HL-60/S4 treated with retinoic acid at 250 ng/mL for 4 days and 3 days (cell line): Measurements from ENCODE around the gene TASOR2.

ENCODE experiments used
- in situ Hi-C: fragments of 300-500 bp; cut with MboI; formaldehyde crosslinking; loops from 2 replicates; pipeline ENCODE4 v1.7.0; 2022; ENCODE audit warnings: low sequenced_read_pairs

Gene TASOR2, protein sequence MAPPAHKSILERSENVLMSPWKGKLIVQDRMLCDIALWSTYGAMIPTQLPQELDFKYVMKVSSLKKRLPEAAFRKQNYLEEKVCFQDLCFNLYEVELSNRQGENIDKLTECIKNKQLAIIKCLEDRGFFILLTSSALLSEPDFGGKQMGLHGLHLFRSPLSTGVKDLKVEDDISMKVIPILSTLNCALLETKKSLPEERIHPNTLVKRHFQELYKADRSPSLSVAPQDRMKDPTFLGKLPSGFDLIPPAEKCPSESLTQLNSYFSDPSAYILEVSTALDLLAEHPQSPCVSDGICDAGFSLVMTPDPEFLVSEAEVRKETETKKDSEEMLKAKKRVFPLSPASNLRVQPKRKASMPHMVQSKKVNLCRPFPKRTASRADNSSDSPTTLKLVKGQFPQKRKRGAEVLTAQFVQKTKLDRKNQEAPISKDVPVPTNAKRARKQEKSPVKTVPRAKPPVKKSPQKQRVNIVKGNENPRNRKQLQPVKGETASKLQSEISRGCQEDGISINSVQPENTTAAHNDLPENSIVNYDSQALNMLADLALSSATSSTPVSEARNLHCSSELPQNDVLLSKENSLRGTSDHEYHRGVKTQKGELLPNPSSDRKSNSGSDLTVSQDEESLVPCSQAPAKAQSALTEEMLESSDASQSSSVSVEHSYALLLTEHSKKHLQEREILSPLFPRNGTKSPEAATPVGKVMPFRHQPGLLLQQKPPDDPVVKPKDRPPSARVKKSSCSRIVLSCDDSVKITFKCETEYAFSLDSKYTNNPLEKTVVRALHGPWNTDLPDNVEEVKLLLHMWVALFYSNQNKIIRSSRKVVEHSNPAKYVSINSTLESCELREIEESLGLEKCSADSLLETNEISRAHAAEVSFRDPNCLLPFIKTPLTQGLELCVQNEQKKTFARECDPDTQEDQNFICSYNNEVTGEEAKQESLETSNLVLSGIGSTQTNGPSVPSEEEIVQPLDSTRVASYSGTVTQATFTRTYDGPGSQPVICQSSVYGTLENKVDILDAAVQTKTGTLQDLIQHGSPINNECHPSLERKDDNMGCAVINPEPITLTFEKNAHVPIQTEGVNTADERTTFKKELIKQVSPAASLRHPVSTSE (N-terminal part only)

DNA sequence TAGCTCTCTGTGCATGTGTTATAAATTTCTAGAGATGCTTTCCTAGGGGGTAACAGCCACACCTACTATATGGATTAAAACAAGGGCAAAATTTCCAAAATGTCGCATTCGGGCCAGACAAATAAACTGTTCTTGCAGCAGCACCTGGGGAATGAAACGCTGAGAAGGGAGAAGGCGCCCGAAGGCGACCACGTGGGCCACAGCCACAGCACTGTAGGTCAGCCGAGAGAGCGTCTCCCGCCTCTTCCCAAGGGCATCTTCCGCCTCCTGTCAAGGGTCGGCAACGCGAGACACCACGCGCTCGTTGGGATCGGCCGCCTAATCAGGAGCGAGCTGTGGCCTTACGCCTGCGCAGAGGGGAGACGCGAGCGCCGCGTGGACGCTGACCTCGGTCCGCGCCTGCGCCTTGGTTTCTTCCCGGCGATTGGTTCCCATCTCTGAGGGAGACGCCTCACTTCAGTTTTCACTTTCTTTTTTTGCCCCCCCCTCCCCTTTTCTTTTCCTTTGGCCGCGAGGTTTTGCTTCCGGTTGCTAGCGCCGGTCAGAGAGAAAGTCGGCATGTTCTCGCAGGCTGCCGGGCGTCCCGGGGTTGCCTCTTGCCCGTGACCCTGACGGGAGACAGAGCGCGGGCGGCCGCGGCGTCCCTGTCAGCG lies at the start of gene TASOR2:
Gene TASOR2 (plus strand): TSS at position 521 of the 653 bp plus-strand sequence. CDS start 35,805 bp downstream, outside the sequence.
- in situ Hi-C loops = no loop called here

DNA sequence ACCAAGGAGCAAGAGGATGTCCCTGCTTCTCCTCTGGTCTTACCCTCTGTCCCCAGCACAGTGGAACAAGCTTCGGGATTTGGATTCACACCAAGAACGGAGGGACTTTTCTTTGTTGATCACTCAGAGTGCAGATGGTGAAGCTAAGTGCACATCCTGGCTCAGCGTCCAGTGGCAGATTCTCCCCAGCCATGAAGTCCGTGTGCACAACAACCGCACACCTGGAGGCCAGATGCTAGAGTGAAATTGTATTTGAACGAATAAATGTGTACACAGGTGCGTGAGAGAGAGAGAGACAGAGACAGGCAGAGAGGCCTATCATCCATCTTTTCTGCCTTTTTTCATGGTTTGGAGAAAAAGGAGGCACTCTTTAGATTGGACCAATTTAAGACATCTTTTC lies 49.7 kb upstream of the TASOR2 start:
- in situ Hi-C loops = no loop called here

DNA sequence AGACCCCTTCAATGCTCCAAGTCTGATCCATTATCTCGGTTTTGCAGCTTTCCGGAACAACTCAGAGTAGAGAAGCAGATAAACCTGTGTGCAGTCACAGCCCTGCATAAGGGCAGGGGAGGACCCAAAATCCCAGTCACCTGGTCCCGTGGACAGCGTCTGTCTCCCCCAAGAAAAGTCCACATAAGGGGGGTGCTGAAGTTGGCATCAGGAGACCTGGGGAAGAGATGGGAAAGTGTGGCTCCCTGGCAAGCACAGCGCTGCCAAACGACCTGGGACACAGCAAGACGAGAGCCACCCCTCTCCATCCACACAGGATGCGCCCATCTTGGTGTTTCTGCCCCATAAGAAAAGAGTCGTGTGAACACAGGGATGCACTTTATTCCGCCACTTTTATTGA lies 46.1 kb upstream of the TASOR2 start:
- in situ Hi-C loops = no loop called here

DNA sequence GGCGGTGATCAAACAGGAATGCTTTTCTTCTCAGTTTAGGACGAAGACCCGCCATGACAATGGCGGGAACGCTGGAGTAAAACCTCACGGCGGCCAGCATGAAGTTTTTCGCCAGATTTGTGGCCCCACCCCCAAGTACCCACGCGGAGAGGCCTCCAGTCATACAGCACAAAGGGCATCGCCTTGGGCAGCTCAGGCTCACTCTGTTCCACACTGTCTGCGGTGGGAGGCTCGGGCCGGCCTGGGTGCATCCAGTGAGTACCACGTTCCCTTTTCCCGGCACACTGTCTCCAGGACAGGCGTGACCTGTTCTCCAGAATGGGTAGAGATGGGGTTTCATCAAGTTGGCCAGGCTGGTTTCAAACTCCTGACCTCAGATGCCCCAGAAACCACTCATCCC lies 45.6 kb upstream of the TASOR2 start:
- in situ Hi-C loops = no loop called here

DNA sequence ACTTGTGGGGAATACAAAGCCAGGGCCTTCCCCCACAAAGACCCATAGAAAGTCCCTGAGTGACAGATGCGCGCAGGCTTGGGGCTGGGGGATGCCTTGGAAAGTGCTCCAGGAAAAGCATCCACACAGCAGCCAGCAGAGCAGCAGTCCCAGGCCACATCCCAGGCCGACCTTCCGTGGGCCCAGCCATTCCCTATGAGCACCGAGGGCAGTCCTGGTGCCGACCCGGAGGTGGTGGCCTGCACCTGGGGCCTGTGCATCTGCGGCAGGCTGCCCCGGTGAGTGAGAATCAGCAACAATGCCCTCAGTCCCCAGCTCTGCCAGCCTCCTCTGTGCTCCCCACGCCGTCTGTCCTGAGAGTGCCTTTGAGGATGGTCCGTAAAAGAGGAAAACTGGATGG lies 44.6 kb upstream of the TASOR2 start:
- in situ Hi-C loops = no loop called here

DNA sequence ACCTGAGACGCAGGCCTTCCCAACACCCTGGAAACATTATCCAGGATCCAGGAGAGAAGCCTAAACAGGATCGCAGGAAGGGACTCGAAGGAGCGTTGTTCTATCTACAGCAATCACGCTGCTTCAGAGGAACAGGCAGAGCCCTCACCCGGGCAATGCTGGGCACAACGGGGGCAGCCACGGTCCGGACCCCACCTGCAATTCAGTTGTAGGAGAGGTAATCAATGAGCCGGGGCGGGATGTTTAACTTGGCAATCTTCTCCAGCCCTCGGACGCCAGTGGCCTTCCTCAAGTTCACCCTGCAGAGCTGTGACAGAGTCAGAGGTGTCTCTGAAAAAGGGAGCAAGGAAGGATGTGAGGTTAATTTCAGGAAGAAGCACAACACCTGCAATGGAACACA lies 44.1 kb upstream of the TASOR2 start:
- in situ Hi-C loops = no loop called here

DNA sequence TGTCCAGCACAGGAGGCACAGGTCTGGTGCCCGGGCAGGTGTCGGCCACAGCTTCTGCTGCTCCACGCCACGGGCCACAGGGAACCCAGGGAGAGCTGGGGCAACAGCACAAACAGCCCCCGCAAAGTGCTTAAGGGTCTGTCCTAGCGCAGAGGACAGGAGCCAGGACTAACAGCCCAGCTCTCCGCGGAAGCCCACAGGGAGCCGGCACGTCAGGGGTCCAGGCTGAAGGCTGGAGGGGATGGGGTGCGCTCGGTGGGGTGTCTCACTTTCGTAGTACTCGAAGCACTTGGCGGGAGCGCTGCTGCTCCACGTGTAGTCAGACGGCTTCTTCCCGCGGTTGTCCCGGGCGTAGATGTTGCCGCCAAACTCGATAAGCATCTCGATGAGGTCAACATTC lies 43.1 kb upstream of the TASOR2 start:
- in situ Hi-C loops = no loop called here

DNA sequence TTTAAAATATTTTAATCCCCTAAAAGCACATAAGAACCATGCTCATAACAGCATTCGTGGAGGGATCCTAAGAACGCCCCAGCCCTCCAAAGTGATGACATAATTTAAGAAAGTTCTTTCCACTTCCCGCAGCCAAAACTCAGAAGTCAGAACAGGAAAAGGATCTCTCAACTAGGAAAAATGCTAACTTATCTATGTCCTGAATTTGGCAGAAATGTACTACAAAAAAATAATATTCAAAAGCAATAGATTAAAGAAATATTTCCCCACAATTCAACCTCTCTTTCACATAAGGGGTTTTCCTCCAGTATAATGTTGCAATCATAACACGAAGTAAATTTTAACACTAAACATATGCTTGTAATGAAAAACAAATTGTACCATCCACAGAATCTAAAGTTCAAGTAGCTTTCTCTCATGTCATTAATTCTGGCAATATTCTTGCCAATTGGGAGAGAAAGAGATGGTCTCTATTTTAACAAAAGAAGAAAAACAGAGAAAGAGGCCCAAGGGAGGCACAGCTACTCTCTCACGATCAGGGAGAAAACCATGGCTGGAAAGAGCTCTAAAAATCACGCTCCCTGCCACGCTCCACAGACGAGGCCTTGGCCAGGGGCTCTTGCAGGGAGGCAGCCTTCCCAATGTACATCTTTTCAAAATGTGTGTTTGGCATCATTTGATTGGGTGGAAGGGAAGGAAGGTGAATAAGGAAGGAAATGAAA lies 41.1 kb upstream of the TASOR2 start:
- in situ Hi-C loops = no loop called here

DNA sequence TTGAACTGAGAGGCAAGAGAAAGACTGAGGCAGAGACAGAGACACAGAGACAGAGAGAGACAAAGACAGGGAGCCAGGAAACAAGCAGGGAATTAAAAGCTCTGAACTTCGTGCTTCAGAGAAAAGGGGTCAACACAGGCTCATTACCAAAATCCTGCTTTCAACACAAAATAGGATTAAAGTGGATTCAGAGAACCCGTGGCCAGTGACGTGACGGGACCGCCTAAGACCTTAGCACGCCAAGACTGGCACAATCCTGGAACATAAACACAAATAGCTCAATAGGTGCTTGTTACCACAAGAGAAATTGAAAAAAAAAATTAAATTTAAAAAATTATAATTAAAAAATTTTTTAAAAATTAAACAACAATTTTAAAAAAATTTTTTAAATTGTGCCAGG lies 39.7 kb upstream of the TASOR2 start:
- in situ Hi-C loops = no loop called here

DNA sequence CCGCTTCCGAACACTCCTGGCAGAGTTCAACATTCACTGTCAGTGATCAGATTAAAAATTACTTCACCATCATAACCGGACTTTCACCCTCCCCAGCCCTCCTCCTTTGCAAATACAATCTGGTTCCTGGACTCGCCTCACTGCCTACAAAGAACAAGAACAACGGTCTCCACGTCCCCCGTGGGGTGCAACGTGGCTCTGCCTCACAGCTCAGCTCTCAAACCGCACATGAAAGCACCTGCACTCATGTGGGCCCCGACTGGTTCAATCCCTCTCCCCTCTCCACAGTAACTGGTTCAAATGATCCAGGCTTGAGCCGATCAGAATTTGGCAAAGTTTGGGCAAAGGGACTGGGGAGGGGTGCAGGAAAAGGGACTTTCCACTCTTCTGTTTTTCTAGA lies 39.3 kb upstream of the TASOR2 start:
- in situ Hi-C loops = no loop called here

DNA sequence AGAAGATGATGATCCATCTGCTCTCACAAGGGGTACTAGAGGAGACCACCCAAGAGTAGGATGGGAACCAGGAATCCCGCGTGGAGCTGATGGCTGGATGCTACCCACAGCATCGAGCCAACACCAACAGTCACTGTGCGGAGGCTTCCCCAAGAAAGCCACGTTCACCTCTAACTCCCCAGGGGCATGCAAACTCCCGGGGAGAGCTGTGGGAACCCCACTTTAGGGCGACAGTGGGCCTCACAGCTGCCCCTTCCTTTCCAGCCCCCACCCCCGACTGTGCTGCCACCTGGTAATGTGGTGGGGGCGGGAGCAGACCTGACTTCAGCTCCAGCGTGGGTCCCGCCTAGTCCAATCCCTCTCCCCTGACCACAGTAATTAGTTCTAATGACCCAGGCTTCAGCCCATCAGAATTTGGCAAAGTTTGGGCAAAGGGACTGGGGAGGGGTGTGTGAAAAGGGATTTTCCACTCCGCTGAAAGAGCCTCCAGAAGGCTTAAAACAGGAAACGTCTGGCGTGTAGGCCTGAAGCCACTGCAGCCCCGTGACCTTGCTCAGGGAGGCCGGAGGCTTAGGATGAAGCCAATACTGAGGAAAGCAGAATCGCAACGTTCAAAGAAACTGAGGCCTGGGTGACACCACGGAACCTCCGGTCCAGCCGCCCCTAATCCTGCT lies 38.6 kb upstream of the TASOR2 start:
- in situ Hi-C loops = no loop called here

DNA sequence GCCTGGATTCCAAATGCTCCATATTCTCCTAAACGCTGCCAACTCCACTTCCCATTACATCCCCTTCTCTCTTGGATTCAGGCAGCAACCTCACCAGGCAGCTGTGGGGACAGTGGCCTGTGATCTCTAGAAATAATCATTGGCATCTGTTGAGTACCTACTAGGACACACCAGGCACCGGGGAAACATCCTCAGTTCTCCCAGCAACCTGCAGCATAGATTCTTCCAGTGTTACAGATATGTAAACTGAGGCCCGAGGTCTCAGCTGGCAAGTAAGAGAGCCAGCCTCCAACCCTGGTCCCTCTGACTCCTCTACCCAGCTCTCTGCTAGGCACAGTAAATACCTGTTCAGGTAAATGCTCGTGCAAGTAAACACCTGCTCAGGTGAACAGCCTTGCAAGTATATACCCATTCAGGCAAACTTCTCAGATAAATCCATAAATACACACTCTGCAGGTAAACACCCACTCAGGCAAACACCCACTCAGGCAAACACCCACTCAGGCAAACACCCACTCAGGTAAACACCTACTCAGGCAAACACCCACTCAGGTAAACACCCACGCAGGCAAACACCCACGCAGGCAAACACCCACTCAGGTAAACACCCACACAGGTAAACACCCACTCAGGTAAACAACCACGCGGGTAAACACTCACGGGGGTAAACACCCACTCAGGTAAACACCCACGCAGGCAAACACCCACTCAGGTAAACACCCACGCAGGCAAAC lies 37.0 kb upstream of the TASOR2 start:
- in situ Hi-C loops = no loop called here

DNA sequence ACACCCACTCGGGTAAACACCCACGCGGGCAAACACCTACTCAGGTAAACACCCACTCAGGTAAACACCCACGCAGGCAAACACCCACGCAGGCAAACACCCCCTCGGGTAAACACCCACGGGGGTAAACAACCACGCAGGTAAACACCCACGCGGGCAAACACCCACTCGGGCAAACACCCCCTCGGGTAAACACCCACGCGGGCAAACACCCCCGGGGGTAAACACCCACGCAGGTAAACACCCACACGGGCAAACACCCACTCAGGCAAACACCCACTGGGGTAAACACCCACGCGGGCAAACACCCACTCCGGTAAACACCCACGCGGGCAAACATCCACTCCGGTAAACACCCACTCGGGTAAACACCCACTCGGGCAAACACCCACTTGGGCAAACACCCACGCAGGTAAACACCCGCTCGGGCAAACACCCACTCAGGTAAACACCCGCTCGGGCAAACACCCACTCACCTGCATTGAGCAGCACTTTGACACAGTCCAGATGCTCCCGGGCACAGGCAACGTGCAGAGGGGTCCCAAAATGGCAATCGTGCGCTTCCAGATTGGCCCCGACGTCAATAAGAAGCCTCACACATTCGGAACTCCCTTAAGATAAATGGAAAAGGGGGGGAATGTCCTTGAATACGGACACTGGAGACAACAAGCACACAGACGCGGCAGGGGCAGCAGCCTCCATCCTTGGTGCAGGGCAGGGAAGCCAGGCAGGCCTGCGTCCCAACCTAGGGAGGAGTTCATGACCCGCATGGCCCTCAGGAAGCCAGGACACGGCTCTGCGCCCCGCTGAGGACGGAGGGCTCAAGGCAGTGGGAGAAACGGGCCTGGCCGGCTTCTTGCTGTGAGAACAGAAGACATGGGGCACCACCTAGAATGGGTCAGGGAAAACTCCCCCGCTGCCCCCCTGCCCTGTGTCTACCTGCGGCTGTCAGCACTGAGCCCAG lies 35.9 kb upstream of the TASOR2 start:
- in situ Hi-C loops = no loop called here

DNA sequence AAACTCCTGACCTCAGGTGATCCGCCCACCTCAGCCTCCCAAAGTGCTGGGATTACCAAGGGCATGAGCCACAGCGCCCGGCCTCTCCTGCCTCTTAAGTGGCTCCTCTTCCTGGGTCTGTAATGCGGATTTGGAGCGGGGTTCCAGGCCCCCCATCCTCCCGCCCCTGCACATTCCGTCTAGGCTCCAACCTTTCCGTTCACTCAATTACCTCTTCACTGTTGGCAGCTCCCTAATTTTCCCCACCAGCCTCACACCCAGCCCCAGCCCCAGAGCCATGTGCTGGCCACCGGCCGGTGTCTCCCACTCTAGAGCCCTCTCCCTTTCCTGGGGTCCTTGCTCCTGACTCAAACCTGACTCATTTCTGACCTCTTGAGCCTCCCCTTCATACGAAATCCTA lies 34.9 kb upstream of the TASOR2 start:
- in situ Hi-C loops = no loop called here

DNA sequence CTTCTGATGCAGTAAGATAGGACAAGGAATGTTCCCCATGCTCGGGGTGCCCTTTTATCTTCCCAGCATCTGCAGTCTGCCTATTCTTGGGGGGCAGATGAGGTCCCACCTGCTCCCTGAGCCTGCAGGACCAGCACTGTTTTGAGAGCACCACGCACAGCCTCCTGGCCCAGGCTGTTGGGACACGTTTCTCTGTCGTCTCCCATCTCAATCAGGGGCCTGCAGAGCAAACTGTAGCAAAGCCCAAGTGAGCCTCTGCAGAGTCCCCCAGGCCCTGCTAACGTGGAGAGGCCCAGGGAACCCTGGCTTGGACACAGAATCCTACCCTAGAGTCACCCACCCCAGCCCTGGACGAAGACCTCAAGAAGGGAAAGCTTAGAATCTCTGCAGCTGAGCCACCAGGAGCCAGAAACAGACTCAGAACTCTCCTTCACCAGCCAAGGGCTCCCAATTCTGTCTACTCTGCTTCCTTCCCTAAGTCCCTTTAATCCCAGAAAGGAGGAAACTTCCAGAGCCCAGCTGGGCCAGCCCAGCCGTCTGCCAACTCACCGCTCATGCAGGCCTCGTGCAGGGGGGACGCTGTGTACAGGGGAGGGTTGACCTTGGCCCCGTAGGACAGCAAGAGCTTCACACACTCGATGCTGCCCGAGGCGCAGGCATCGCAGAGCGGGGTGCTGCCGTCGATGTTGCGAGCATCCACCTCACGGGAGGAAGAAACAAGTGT lies 33.8 kb upstream of the TASOR2 start:
- in situ Hi-C loops = no loop called here

DNA sequence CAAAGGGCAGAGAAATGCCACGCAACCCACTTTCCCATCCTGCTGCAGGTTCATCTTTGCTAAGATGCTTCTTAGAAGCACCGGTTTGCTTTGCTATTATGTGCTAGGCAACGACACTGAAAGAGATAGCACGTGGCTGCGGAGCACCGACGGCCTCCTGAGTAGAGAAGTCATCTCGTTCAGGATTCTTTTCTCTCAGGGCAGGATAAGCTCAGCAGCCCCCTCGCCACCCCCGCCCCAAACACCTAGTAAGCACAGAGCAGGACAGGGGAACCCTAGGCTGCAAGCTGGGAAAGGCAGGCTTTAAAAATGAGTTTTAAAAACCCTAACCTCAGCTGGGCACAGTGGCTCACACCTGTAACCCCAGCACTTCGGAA lies 33.3 kb upstream of the TASOR2 start:
- in situ Hi-C loops = no loop called here

DNA sequence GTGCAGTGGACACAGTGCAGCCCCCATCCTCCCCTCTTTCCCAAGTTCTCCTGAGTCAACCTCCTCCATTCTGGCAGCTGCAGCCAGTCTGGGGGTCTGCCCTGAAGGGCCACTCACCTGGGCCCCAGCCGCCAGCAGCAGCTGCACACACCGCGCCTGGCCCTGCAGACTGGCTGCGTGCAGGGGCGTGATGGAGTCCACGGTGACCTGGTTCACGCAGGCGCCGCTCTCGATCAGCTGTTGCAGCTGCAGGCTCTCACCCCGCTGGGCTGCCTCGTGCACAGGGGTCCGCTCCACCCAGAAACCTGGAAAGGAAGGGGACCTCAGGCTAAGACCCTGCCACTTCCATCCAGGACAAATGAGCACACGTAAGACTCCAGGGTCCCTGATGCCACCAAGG lies 31.9 kb upstream of the TASOR2 start:
- in situ Hi-C loops = no loop called here
